PFSK-1 (cell line): Measurements from ENCODE around the gene PPP1R18. TPM values are rescaled to one million over a fixed set of nuclear protein-coding genes. Genes with fewer than 3 reads are reported as not detected.

Experiments used
- FOXP2 ChIP-seq: optimal IDR thresholded peaks from 2 replicates; pipeline ENCODE3; 2011; ENCODE audit warnings: borderline replicate concordance, control low read depth, inconsistent platforms; ENCODE audit not compliant: insufficient read depth; ENCODE audit errors: extremely low read length, extremely low read depth
- POLR2AphosphoS5 ChIP-seq: IDR thresholded peaks from 2 replicates; pipeline ENCODE4 v1.6.1; 2012; ENCODE audit warnings: low read depth, mild to moderate bottlenecking, control low read depth, low read length, moderate library complexity
- SIN3A ChIP-seq: IDR thresholded peaks from 2 replicates; pipeline ENCODE4 v1.6.1; 2012; ENCODE audit warnings: mild to moderate bottlenecking, low read length, moderate library complexity, borderline replicate concordance; ENCODE audit not compliant: insufficient read depth
- TAF1 ChIP-seq: IDR thresholded peaks from 2 replicates; pipeline ENCODE4 v1.6.1; 2012; ENCODE audit warnings: low read length, control low read depth, borderline replicate concordance; ENCODE audit not compliant: insufficient read depth
- polyA plus RNA-seq: library from polyadenylated mRNA; unstranded; fragments of >200 nt; gene quantifications from one replicate; pipeline ENCODE4 v1.2.1, GENCODE V29; 2012; ENCODE audit warnings: low read depth, missing spikeins; ENCODE audit not compliant: insufficient read length
- TF ChIP-seq, protein P1 (sequence below), 2 experiments: IDR thresholded peaks; 2 replicates each; pipeline versions ENCODE4 v1.6.1 to v1.8.0; 2011 to 2012; ENCODE audit warnings: low read depth in 2 of 2, low read length in 2 of 2, control low read depth in 1 of 2, inconsistent platforms in 1 of 2, mild to moderate bottlenecking in 1 of 2, moderate library complexity in 1 of 2; ENCODE audit not compliant: insufficient read depth in 1 of 2

The PPP1R18 gene, protein sequence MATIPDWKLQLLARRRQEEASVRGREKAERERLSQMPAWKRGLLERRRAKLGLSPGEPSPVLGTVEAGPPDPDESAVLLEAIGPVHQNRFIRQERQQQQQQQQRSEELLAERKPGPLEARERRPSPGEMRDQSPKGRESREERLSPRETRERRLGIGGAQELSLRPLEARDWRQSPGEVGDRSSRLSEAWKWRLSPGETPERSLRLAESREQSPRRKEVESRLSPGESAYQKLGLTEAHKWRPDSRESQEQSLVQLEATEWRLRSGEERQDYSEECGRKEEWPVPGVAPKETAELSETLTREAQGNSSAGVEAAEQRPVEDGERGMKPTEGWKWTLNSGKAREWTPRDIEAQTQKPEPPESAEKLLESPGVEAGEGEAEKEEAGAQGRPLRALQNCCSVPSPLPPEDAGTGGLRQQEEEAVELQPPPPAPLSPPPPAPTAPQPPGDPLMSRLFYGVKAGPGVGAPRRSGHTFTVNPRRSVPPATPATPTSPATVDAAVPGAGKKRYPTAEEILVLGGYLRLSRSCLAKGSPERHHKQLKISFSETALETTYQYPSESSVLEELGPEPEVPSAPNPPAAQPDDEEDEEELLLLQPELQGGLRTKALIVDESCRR
- polyA plus RNA-seq: 116 TPM

DNA sequence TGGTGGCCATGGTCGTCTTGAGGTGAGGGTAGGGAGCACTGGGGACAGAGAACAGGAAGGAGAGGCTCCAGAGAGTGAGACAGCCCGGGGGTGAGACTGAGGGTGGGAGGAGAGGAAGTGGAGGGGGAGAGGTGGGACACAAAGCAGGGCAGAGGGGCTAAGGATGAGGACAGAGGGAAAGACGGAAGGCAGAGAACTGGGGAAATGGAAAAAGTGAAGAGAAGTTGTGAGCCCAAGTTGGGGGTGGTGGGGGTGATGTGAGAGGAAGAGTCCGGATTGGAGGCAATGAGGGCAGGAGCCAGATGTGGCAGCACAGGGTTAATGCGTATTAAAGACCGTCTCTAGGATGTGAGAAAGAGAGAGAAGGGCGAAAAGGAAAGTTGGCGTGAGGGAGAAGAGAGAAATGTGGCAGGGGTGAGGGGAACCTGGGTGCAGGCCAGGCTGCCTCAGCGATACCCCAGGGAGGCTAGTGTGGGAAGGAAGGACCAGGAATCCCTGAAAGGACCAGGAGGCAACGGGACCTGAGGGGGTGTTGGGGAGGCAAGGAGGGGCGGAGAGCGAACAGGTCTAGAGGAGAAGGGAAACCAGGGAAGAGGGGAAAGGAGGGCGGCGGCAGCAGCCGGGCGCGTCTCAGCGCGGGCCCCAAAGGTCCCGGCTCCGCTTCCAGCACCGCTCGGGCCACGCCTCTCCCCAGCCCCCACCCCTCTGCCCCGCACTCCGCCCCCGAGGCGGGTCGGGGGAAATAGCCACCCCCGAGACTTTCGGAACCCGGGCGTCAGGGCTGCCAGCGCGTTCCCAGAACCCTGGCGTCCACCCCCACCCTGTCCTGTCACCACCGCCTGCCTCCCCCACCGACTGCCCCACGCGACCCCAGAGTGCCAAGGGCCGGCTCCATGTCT, at the start of gene PPP1R18:
TSS of gene PPP1R18 (minus strand) at position 637 of the 899 bp plus-strand sequence. CDS start at position 10, 627 bp downstream.
- peak; percentile 82; the same call in 1 of the 2 replicates for TF ChIP-seq SIN3A
- TF ChIP-seq TAF1: peak; percentile 81; the same call in 1 of the 2 replicates
- TF ChIP-seq, protein P1, sequence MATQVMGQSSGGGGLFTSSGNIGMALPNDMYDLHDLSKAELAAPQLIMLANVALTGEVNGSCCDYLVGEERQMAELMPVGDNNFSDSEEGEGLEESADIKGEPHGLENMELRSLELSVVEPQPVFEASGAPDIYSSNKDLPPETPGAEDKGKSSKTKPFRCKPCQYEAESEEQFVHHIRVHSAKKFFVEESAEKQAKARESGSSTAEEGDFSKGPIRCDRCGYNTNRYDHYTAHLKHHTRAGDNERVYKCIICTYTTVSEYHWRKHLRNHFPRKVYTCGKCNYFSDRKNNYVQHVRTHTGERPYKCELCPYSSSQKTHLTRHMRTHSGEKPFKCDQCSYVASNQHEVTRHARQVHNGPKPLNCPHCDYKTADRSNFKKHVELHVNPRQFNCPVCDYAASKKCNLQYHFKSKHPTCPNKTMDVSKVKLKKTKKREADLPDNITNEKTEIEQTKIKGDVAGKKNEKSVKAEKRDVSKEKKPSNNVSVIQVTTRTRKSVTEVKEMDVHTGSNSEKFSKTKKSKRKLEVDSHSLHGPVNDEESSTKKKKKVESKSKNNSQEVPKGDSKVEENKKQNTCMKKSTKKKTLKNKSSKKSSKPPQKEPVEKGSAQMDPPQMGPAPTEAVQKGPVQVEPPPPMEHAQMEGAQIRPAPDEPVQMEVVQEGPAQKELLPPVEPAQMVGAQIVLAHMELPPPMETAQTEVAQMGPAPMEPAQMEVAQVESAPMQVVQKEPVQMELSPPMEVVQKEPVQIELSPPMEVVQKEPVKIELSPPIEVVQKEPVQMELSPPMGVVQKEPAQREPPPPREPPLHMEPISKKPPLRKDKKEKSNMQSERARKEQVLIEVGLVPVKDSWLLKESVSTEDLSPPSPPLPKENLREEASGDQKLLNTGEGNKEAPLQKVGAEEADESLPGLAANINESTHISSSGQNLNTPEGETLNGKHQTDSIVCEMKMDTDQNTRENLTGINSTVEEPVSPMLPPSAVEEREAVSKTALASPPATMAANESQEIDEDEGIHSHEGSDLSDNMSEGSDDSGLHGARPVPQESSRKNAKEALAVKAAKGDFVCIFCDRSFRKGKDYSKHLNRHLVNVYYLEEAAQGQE (IDR thresholded peaks at IDR 0.05; ENCODE audit: insufficient read depth in 1 of 2, low read depth in 2 of 2, low read length in 2 of 2): no peak
- no peak for TF ChIP-seq FOXP2
- TF ChIP-seq POLR2AphosphoS5: peak; percentile 56; the same call in 1 of the 2 replicates

DNA sequence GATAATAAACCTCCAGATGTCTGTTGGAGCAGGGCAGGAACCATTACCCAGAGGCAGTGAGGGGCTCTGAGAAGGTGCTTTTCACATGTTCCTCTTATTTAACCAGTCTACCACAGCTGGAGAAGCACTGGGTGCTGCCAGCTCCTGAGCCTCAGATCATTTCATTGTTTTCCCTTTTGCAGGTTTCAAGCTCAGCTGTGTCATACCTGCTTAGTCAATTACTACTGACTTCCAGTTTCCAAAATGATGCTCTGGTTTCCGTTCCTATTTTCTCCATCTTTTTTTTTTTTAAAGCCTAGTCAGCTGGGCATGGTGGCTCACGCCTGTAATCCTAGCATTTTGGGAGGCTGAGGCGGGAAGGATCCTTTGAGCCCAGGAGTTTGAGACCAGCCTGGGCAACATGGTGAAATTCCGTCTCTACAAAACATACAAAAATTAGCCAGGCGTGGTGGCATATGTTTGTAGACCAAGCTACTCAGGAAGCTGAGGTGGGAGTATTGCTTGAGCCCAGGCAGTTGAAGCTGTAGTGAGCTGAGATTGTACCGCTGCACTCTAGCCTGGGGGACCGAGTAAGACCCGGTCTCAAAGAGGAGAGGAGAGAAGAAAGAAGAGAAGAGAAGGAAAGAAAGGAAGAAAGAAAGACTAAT, 49.3 kb upstream of the PPP1R18 start:
- TF ChIP-seq TAF1: no peak
- TF ChIP-seq, protein P1 (IDR thresholded peaks at IDR 0.05; ENCODE audit: insufficient read depth in 1 of 2, low read depth in 2 of 2, low read length in 2 of 2): no peak
- no peak for TF ChIP-seq SIN3A
- TF ChIP-seq FOXP2: no peak
- no peak for TF ChIP-seq POLR2AphosphoS5

DNA sequence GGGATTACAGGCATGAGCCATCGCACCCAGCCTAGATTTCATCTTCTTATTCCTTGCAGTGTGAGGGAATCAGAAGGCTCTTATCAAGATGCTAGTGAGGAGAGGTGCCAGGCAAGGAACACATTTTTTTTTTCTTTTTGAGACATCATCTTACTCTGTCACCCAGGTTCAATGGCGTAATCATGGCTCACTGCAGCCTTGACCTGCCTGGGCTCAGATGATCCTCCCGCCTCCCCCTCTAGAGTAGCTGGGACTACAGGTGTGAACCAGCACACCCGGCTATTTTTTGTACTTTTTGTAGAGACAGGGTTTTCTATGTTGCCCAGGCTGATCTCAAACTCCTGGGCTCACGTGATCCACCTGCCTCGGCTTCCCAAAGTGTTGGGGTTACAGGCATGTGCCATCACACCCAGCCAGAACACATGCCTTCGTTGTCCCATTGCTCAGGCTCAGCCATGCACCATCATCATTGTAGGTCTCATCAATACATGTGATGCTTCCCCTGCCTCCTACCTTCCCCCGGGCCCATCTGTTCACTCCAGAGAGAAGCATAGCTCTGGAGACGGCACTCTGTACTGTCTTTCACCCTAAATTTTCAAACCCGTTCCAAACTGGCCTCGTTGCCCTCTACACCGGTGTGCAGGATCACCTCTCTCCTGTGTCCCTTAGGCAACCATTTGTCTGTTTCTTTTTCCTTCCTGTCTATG, 45.9 kb upstream of the PPP1R18 start:
- TF ChIP-seq POLR2AphosphoS5: no peak
- no peak for TF ChIP-seq TAF1
- TF ChIP-seq FOXP2: no peak
- TF ChIP-seq, protein P1 (IDR thresholded peaks at IDR 0.05; ENCODE audit: insufficient read depth in 1 of 2, low read depth in 2 of 2, low read length in 2 of 2): no peak
- no peak for TF ChIP-seq SIN3A
